LoVo (cell line): ENCODE results near the gene PLXNA4.

ENCODE experiments used
- DNase-seq: peaks from one replicate; pipeline ENCODE4 v3.0.0-alpha.2; 2016; ENCODE audit warnings: low spot score

PLXNA4 gene

GRCh38 chr7:132312531-132313055 lies 263.7 kb downstream of the PLXNA4 start:
- no peak for DNase-seq

DNA sequence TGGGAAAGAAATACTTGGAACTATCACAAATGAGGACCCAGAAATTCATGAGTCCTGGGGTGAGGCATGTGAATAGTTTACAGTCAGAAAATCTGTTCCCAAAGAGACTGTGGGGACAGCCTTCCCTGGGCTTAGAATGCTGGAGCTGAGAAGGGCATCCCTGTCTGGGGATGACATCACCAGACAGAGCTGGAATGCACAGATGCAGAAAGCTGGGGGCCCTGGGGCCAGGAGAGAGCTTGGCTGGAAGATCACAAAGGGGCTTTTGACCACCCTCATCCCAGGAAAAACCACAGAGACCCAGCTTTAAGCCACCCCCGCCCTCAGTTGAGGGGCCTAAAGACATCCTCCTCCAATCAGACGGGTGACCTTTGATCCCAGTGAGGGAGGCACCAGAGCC lies 264.5 kb downstream of the PLXNA4 start:
- no peak for DNase-seq

DNA sequence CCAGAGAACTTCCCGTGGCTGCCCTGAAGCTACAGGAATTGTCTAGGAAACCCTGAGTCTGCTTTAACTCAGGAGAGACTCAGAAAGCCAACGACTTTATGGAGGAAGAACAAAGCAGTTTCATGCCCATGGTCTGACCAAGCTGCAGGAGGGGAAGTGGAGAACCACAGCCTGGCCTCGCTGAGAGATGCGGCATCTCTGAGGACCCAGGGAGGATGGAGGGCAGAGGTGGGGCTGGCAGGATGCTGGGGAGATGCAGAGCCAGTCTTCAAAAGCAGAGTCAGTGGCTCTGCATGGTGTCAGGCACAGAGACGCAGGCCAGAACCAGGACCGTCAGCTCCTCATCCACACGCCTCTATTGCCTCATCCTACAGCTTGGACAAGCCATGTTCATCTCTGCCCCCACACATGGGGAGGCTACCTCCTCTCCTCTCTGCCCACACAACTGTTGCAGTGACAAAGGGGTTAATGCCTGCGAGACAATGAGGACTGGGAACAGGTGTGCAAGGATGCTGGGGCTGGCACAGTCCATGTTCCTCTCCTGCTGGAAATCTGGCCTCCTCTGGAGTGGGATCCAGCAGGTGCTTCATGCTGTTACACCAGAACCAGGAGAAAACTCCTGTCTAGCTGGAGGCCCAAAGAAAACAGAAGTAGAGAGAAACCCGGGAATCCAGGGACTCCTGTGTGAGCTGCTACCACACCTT lies 267.0 kb downstream of the PLXNA4 start:
- no peak for DNase-seq

GRCh38 chr7:132307465-132307864 lies 268.8 kb downstream of the PLXNA4 start:
- DNase-seq: no peak

GRCh38 chr7:132300599-132301277 lies 275.5 kb downstream of the PLXNA4 start:
- DNase-seq: no peak

DNA sequence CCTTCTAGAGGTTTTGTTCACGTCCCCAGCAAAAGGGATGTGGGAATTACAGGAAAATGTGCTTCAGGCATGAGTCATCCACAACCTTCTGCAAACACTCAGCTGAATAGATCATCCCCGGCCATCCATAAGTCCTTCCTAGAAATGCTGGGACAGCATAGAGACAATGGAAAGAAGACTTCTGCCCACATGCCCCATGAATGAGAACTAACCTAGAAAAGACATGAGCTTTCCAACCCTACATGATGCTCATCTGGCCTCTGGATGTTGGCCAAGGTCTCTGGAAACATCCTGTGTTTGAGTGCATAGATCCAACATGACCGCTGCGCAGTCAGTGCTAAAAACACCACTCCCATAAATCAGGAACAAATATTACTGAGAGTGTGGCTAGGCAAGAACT lies 277.5 kb downstream of the PLXNA4 start:
- DNase-seq: no peak

DNA sequence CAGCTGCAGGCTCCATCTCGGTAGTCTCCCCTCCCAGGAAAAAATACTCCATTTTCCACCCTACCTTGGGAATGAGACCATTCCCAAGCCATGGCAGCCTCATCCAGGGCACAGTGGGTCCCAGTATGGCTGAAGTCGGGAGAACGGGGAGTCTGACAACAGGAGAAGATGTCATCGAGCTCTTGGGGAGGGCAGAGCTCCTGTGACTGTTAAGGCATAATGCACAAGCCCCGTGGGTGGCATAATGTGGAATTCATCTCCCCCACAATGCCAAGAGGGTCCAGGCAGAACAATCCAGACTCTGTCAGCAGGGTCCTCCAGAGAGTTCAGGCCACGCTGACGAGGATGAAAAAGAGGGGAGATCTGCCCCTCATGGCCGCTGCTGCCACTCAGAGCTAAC lies 279.4 kb downstream of the PLXNA4 start:
- no peak for DNase-seq

DNA sequence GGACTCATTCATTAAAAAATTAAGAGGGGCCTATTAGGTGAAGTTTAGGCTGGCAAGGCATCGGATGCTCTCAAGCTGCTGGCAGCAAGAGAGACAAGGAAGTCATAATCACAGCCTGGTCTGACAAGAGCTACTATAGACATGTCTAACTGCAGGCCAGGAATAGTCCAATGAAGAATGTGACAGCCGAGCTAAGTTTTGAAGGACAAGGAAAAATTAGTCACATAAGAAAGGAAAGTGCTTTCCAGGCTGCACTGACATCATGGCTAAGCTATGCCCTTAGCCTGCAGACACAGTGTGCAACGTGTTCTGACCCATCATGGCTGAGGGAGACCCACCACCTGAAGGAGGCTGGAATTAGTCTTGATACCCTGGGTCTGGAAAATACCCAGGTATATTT lies 281.1 kb downstream of the PLXNA4 start:
- no peak for DNase-seq

DNA sequence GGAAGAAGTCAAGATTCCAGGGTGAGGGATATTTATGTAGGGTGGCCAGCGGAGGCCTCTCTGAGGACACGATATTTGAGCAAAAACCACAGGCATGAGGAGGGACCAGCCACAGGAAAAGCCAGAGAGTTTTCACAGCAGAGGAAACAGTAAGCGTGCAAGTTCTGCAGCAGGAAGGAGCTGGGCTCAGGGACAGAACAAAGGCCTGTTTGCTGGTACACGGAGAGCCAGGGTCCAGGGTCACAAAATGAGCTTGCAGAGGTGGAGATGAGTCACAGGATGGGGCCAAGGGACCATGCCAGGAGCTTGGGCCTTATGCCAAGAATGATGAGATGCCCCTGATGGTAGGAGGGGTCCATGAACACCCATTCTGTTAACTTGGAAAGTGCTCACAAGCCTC lies 283.5 kb downstream of the PLXNA4 start:
- DNase-seq: no peak

- DNase-seq: no peak
Observed at GRCh38 chr7:132291481-132291880, 284.8 kb downstream of the PLXNA4 start.

GRCh38 chr7:132290021-132290420 lies 286.2 kb downstream of the PLXNA4 start:
- no peak for DNase-seq

DNA sequence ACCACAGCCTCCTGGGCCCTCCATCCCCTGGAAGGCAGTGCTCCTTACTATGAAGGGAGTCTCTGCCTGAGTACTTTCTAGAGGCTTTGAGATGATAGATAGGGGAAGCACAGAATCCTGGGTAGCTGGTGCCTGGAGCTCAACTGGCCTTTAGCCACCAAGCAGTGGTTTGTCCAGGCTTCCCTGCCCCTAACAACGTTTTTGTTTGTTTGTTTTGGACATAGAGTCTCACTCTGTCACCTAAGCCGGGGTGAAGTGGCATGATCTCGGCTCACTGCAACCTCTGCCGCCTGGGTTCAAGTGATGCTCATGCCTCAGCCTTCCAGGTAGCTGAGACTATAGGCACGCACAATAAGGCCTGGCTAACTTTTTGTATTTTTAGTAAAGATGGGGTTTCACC lies 289.4 kb downstream of the PLXNA4 start:
- no peak for DNase-seq

DNA sequence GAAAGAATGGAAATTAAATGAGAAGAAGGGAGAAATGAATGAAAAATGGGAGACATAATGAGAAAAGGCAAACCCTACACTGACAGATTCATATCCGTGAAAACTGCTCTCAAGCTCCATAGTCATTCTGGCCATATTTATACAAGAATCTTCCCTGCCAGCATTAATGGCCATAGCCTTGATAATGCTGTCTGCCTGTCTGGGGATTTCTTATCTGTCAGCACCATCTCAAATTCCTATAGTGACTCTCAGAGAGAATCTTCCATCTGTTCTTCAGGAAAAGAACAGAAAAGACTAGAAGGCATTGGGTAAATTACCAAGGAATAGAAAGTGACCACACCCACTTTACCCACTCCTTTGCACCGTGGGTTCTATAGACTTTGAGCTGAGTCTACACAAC lies 295.9 kb downstream of the PLXNA4 start:
- no peak for DNase-seq

- DNase-seq: no peak
Observed at GRCh38 chr7:132279718-132280117, 296.6 kb downstream of the PLXNA4 start.

GRCh38 chr7:132276976-132277725 lies 299.1 kb downstream of the PLXNA4 start:
- DNase-seq: no peak

GRCh38 chr7:132276234-132276630 lies 300.0 kb downstream of the PLXNA4 start:
- DNase-seq: no peak

DNA sequence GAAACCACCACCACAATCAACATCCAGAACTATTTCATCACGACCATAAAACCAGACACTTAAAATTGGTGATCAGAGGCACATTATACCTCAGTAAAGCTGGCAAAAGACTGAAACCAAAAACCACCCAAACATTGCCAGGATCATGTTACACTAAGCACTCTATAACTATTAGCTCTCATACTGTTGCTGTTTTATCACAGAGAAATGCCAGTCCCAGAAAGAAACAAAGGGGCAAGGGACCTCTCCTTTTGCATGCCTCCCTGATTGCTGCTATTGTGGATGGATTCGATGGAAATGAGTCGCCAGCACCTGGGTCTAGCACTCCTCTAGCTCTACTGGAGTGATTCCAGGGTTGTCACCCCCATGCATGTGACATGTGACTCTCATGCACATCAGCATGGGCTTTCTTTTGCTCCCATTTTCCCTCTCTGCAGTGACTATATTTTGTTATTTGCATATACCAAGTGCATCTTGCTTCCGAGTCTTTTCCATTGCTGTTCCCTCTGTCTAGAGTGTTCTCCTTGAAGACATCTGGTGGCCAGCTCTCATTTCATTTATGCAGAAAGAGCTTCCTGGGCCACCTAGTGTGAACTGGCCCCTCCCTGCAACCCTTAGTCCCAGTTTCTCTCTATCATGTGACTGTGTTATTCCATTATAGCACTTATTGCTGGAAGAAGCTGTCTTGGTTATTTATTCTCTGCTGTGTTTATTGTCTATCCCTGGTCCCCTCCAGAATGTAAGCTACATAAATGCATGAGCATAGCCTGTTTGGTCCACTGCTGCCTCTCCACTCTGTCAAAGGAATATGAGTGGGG lies 300.6 kb downstream of the PLXNA4 start:
- DNase-seq: no peak

- no peak for DNase-seq
Observed at GRCh38 chr7:132272763-132273371, 303.4 kb downstream of the PLXNA4 start.

GRCh38 chr7:132270517-132270916 lies 305.8 kb downstream of the PLXNA4 start:
- DNase-seq: peak; percentile 32

DNA sequence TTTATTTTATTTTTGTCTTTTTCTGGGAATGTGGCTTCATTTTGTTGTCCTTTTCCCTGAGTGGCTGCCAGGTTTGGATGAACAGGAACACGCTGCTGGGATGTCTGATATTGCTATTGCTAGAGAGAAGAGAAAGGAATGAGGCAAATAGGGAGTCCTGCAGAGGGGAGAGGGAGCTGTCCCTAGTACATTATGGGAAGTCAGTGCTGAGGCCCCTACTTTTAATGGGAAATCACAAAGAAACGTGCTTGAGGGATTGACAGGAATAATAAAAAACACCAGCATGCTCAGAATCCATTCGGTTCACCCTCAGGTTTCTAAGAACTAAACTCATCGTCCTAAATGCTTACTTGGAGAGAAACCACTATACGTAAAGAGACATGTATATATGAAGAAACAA lies 306.6 kb downstream of the PLXNA4 start:
- no peak for DNase-seq

DNA sequence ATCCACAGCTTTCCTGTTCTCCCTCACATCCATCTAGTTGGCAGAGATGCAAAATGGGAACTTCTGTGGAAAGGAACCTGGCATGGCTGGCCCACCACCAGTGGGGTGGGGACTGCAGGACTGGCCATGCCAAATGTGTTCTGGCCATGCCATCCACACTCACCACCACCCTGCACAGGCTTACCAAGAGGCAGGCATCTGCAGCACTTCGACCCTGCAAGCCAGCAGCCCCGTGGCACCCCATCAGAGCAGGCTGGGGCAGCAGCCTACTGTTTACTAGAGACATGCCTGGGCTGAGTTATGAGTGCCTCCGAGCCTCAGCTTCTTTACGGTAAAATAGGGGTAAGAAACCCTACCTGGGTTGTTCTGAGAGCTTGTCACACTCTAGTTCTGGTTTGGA lies 313.1 kb downstream of the PLXNA4 start:
- no peak for DNase-seq

GRCh38 chr7:132262160-132262470 lies 314.2 kb downstream of the PLXNA4 start:
- no peak for DNase-seq
